ENCODE measurements around the gene TIGD2. TPM values are rescaled to one million over a fixed set of nuclear protein-coding genes. Genes with fewer than 3 reads are reported as not detected.

TIGD2 gene
- total and polyA plus RNA-seq, 2 of the 13 experiments (the other 11 are each of a cell fraction or from before 2014, with no cell fraction given) = 3.1 to 15.5 TPM

DNA sequence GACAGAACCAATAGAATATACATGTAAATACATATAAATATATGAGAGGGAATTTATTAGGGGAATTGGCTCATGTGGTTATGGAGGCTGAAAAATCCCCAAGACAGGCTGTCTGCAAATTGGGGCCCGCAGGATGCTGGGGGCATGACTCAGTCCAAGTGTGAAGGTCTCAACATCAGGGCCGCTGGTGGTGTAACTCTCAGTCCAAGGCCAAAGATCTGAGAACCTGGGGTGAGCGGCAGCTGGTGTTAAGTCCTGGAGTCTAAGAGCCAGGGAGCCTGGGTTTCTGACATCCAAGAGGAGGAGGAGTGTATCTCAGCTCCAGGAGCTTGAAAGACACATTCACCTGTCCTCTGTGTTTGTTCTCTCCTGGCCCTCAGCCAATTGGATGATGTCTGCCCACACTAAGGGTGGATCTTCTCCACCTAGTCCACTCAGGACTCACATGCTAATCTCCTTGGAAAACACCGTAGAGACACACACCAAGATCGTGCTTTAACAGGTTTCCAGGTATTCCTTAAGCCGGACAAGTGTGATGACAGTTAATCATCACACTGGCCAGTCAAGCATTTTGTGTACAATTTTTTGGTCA, 28.9 kb downstream of the TIGD2 start:
- no peak overlapping the region for H2AFZ ChIP-seq (ENCODE audit: low read length)
- peak; percentile 52 for DNase-seq (ENCODE audit: low spot score)
- H3K4me1 ChIP-seq (ENCODE audit: insufficient read depth, low read length) = peaks cover 11% of the 10 kb centered on the region
- 23% methylated on average over 5 of the region's 6 CpGs for WGBS (ENCODE audit: low lambda C conversion rate)
- in situ Hi-C loops (cut with HindIII; ENCODE audit: extremely low pct_ligation_motif_present, low pct_unique_long_range_greater_than_20kb) (no loop called here), intact Hi-C loops (cut with micrococcal nuclease; ENCODE audit: unreplicated experiment) (no loop called here)
- H3K9ac ChIP-seq (ENCODE audit: insufficient read depth, low read depth, low read length) = no peak overlapping the region
- peak overlapping the region; percentile 31 for H3K4me2 ChIP-seq (ENCODE audit: low read depth, low read length)
- no peaks in the 10 kb centered on the region for H3K9me3 ChIP-seq (ENCODE audit: low read length)
- no peaks in the 10 kb centered on the region for H4K20me1 ChIP-seq (ENCODE audit: insufficient read depth, low read length)
- 0 out of 5 replicates have a peak, but pooled peaks cover 0 to 3% of the 10 kb centered on the region in 2 experiments for H3K27me3 ChIP-seq (ENCODE audit: control insufficient read depth in 1 of 2, insufficient read depth in 2 of 2, low read length in 2 of 2)
- no peaks in the 10 kb centered on the region for H3K36me3 ChIP-seq (replicated peaks in 1 of 2; ENCODE audit: control insufficient read depth in 1 of 2, insufficient read depth in 2 of 2, low read length in 2 of 2)
- POLR2A ChIA-PET = no interaction called here
- peak; percentile 18 for FAIRE-seq
- peak; percentile 97 for ATAC-seq
- CTCF ChIA-PET (ENCODE audit: low intra/inter-chr PET ratio, low total read pairs) = no interaction called here
- H3K4me3 ChIP-seq (replicated peaks in 1 of 3; ENCODE audit: insufficient read depth in 1 of 3, low read depth in 2 of 3, low read length in 3 of 3) = no peak overlapping the region
- H3K27ac ChIP-seq (ENCODE audit: extremely low read length, insufficient read depth, low read length) = no peak overlapping the region
- no peaks in the 10 kb centered on the region for H3K79me2 ChIP-seq (ENCODE audit: insufficient read depth, low read length)
- no TSS peak for BruUV-seq (replicated peaks)
- TF ChIP-seq CEBPB (IDR thresholded peaks at IDR 0.05; ENCODE audit: borderline replicate concordance, low read depth, low read length) (peak; percentile 53; the same call in 1 of the 2 replicates), FOSL2 (CRISPR knock-in tag; IDR thresholded peaks at IDR 0.05) (peak; percentile 91), ZNF274 (CRISPR knock-in tag; IDR thresholded peaks at IDR 0.05) (no peak), ZMYM3 (CRISPR knock-in tag; IDR thresholded peaks at IDR 0.05) (no peak), MED1 (CRISPR knock-in tag; IDR thresholded peaks at IDR 0.05) (no peak), RARA (CRISPR knock-in tag; IDR thresholded peaks at IDR 0.05) (peak; percentile 40; the same call in 1 of the 2 replicates), CBX2 (IDR thresholded peaks at IDR 0.05; ENCODE audit: low read depth, low read length) (no peak), CBX2 (CRISPR knock-in tag; IDR thresholded peaks at IDR 0.05; ENCODE audit: low read depth) (no peak), ZNF629 (CRISPR knock-in tag; conservative IDR thresholded peaks at IDR 0.05) (no peak), NCOA5 (CRISPR knock-in tag; IDR thresholded peaks at IDR 0.05) (no peak), HDAC6 (IDR thresholded peaks at IDR 0.05; ENCODE audit: low read depth, low read length) (no peak), ZBTB38 (CRISPR knock-in tag; IDR thresholded peaks at IDR 0.05) (no peak)
- TF ChIP-seq, protein P1, sequence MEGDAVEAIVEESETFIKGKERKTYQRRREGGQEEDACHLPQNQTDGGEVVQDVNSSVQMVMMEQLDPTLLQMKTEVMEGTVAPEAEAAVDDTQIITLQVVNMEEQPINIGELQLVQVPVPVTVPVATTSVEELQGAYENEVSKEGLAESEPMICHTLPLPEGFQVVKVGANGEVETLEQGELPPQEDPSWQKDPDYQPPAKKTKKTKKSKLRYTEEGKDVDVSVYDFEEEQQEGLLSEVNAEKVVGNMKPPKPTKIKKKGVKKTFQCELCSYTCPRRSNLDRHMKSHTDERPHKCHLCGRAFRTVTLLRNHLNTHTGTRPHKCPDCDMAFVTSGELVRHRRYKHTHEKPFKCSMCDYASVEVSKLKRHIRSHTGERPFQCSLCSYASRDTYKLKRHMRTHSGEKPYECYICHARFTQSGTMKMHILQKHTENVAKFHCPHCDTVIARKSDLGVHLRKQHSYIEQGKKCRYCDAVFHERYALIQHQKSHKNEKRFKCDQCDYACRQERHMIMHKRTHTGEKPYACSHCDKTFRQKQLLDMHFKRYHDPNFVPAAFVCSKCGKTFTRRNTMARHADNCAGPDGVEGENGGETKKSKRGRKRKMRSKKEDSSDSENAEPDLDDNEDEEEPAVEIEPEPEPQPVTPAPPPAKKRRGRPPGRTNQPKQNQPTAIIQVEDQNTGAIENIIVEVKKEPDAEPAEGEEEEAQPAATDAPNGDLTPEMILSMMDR (CRISPR knock-in tag; IDR thresholded peaks at IDR 0.05) = no peak
- TF ChIP-seq, protein P2, sequence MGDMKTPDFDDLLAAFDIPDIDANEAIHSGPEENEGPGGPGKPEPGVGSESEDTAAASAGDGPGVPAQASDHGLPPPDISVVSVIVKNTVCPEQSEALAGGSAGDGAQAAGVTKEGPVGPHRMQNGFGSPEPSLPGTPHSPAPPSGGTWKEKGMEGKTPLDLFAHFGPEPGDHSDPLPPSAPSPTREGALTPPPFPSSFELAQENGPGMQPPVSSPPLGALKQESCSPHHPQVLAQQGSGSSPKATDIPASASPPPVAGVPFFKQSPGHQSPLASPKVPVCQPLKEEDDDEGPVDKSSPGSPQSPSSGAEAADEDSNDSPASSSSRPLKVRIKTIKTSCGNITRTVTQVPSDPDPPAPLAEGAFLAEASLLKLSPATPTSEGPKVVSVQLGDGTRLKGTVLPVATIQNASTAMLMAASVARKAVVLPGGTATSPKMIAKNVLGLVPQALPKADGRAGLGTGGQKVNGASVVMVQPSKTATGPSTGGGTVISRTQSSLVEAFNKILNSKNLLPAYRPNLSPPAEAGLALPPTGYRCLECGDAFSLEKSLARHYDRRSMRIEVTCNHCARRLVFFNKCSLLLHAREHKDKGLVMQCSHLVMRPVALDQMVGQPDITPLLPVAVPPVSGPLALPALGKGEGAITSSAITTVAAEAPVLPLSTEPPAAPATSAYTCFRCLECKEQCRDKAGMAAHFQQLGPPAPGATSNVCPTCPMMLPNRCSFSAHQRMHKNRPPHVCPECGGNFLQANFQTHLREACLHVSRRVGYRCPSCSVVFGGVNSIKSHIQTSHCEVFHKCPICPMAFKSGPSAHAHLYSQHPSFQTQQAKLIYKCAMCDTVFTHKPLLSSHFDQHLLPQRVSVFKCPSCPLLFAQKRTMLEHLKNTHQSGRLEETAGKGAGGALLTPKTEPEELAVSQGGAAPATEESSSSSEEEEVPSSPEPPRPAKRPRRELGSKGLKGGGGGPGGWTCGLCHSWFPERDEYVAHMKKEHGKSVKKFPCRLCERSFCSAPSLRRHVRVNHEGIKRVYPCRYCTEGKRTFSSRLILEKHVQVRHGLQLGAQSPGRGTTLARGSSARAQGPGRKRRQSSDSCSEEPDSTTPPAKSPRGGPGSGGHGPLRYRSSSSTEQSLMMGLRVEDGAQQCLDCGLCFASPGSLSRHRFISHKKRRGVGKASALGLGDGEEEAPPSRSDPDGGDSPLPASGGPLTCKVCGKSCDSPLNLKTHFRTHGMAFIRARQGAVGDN (CRISPR knock-in tag; IDR thresholded peaks at IDR 0.05) = no peak
- TF ChIP-seq, protein P3, sequence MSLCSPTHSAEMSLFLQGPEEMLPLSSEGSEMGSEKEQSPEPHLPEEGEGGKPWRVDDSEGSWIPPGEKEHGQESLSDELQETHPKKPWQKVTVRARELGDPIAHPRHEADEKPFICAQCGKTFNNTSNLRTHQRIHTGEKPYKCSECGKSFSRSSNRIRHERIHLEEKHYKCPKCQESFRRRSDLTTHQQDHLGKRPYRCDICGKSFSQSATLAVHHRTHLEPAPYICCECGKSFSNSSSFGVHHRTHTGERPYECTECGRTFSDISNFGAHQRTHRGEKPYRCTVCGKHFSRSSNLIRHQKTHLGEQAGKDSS (CRISPR knock-in tag; IDR thresholded peaks at IDR 0.05; ENCODE audit: borderline replicate concordance, low read depth) = no peak
- TF ChIP-seq, protein P4, sequence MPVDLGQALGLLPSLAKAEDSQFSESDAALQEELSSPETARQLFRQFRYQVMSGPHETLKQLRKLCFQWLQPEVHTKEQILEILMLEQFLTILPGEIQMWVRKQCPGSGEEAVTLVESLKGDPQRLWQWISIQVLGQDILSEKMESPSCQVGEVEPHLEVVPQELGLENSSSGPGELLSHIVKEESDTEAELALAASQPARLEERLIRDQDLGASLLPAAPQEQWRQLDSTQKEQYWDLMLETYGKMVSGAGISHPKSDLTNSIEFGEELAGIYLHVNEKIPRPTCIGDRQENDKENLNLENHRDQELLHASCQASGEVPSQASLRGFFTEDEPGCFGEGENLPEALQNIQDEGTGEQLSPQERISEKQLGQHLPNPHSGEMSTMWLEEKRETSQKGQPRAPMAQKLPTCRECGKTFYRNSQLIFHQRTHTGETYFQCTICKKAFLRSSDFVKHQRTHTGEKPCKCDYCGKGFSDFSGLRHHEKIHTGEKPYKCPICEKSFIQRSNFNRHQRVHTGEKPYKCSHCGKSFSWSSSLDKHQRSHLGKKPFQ (CRISPR knock-in tag; IDR thresholded peaks at IDR 0.05; ENCODE audit: insufficient replicate concordance) = peak; percentile 32

Measured in HepG2 (cell line).